Fibroblast of lung (primary cell): ENCODE results near the gene ASPDH. TPM values are rescaled to one million over a fixed set of nuclear protein-coding genes. Genes with fewer than 3 reads are reported as not detected.

Experiments
- DNase-seq, 2 donors: peaks; one replicate each; pipeline versions ENCODE4 v3.0.0 to v3.0.0-alpha.2; 2010; ENCODE audit warnings: low read depth in 2 of 2
- H2AFZ ChIP-seq: 2 replicates; pipeline ENCODE4 v1.5.1; 2012; ENCODE audit warnings: low read length, control low read depth, inconsistent platforms
- H3K27ac ChIP-seq: 2 replicates; pipeline ENCODE4 v1.5.1; 2011; ENCODE audit warnings: low read length, control low read depth; ENCODE audit not compliant: insufficient read depth
- H3K27me3 ChIP-seq: 2 replicates; pipeline ENCODE4 v1.5.1; 2011; ENCODE audit warnings: mild to moderate bottlenecking, low read length; ENCODE audit not compliant: control insufficient read depth, insufficient read depth
- H3K36me3 ChIP-seq: 2 replicates; pipeline ENCODE4 v1.5.1; 2011; ENCODE audit warnings: low read length; ENCODE audit not compliant: control insufficient read depth, insufficient read depth
- H3K4me1 ChIP-seq: 2 replicates; pipeline ENCODE4 v1.5.1; 2011; ENCODE audit warnings: low read length; ENCODE audit not compliant: control insufficient read depth, insufficient read depth; ENCODE audit errors: extremely low read depth
- H3K4me2 ChIP-seq: 2 replicates; pipeline ENCODE4 v1.5.1; 2011; ENCODE audit warnings: low read length, control low read depth; ENCODE audit not compliant: insufficient read depth; ENCODE audit errors: extremely low read depth
- H3K4me3 ChIP-seq, 4 experiments: fragments of 200-600 bp in 1 of 4; sonication (generic) in 1 of 4; replicated peaks in 1 of 4; 2 replicates each; pipeline ENCODE4 v1.5.1; 2011 to 2016; ENCODE audit warnings: low read length in 4 of 4, low read depth in 3 of 4, mild to moderate bottlenecking in 3 of 4, control low read depth in 2 of 4, inconsistent platforms in 1 of 4, mixed read lengths in 1 of 4; ENCODE audit not compliant: insufficient read depth in 1 of 4; ENCODE audit errors: control extremely low read depth in 1 of 4
- H3K79me2 ChIP-seq: 2 replicates; pipeline ENCODE4 v1.5.1; 2012; ENCODE audit warnings: mild to moderate bottlenecking, low read length, inconsistent platforms; ENCODE audit not compliant: control insufficient read depth, insufficient read depth
- H3K9ac ChIP-seq: 2 replicates; pipeline ENCODE4 v1.5.1; 2011; ENCODE audit warnings: mild to moderate bottlenecking, low read length, control low read depth; ENCODE audit not compliant: insufficient read depth
- H3K9me3 ChIP-seq: 2 replicates; pipeline ENCODE4 v1.5.1; 2012; ENCODE audit warnings: low read depth, low read length; ENCODE audit not compliant: control insufficient read depth, insufficient read depth
- H4K20me1 ChIP-seq: 2 replicates; pipeline ENCODE4 v1.5.1; 2011; ENCODE audit warnings: low read length; ENCODE audit not compliant: control insufficient read depth, insufficient read depth; ENCODE audit errors: extremely low read depth
- CTCF ChIP-seq, 2 donors: IDR thresholded peaks in 1 of 2; conservative IDR thresholded peaks in 1 of 2; 1 replicate in 1 of 2; 2 replicates in 1 of 2; pipeline ENCODE4 v1.5.1; 2011 to 2012; ENCODE audit warnings: low read length in 2 of 2, control low read depth in 1 of 2, inconsistent platforms in 1 of 2, low read depth in 1 of 2, mild to moderate bottlenecking in 1 of 2
- EZH2 ChIP-seq: IDR thresholded peaks from 2 replicates; pipeline ENCODE4 v1.5.1; 2012; ENCODE audit warnings: low read length, control low read depth, mild to moderate bottlenecking; ENCODE audit errors: missing control alignments
- polyA plus RNA-seq, 2 donors: library from polyadenylated mRNA; depleted of rRNA in 1 of 2; stranded (reverse) in 1 of 2; unstranded in 1 of 2; fragments of >200 nt; gene quantifications; 2 replicates each; pipeline ENCODE4 v1.2.1, GENCODE V29; 2011 to 2012; ENCODE audit warnings: missing spikeins in 1 of 2
- total RNA-seq: library from RNA; depleted of rRNA; stranded (reverse); fragments of >200 nt; gene quantifications from 2 replicates; pipeline ENCODE4 v1.2.1, GENCODE V29; 2014

Gene ASPDH
- total and polyA plus RNA-seq, 2 donors (not counting 1 experiment from before 2014, with no cell fraction given), result not detected

- Histone ChIP-seq H4K20me1 (no peaks in the 10 kb centered on the region), H3K36me3 (no peaks in the 10 kb centered on the region), H3K79me2 (no peaks in the 10 kb centered on the region), H3K9ac (no peak overlapping the region), H3K4me2 (no peak overlapping the region), H3K4me3 (no peak overlapping the region), H3K27me3 (peaks cover 27% of the 10 kb centered on the region), H2AFZ (no peak overlapping the region), H3K27ac (no peak overlapping the region), H3K4me1 (no peaks in the 10 kb centered on the region), H3K9me3 (no peaks in the 10 kb centered on the region)
- TF ChIP-seq EZH2, result no peak
- no peak for TF ChIP-seq CTCF (conservative IDR thresholded peaks at IDR 0.05 in 1 of 2, IDR thresholded peaks at IDR 0.05 in 1 of 2; ENCODE audit: low read depth in 1 of 2, low read length in 2 of 2)
- no peak for DNase-seq
These were observed 23.3 kb downstream of the ASPDH start for GRCh38 chr19:50490411-50490811.

GRCh38 chr19:50489461-50490011, 24.2 kb downstream of the ASPDH start:
- H3K79me2 ChIP-seq, result no peaks in the 10 kb centered on the region
- no peak overlapping the region for H3K4me2 ChIP-seq
- no peaks in the 10 kb centered on the region for H3K9me3 ChIP-seq
- H3K27me3 ChIP-seq, result peaks cover 27% of the 10 kb centered on the region
- no peaks in the 10 kb centered on the region for H4K20me1 ChIP-seq
- no peaks in the 10 kb centered on the region for H3K4me1 ChIP-seq
- DNase-seq, result no peak
- no peak overlapping the region for H3K4me3 ChIP-seq
- no peak overlapping the region for H2AFZ ChIP-seq
- no peak for TF ChIP-seq EZH2
- no peak for TF ChIP-seq CTCF (conservative IDR thresholded peaks at IDR 0.05 in 1 of 2, IDR thresholded peaks at IDR 0.05 in 1 of 2; ENCODE audit: low read depth in 1 of 2, low read length in 2 of 2)
- H3K36me3 ChIP-seq, result no peaks in the 10 kb centered on the region
- H3K9ac ChIP-seq, result no peak overlapping the region
- no peak overlapping the region for H3K27ac ChIP-seq

- peaks cover 27% of the 10 kb centered on the region for H3K27me3 ChIP-seq
- H3K4me3 ChIP-seq, result no peak overlapping the region
- TF ChIP-seq CTCF (conservative IDR thresholded peaks at IDR 0.05 in 1 of 2, IDR thresholded peaks at IDR 0.05 in 1 of 2; ENCODE audit: low read depth in 1 of 2, low read length in 2 of 2) (no peak), EZH2 (no peak)
- H3K9me3 ChIP-seq, result no peaks in the 10 kb centered on the region
- H2AFZ ChIP-seq, result no peak overlapping the region
- H4K20me1 ChIP-seq, result no peaks in the 10 kb centered on the region
- H3K79me2 ChIP-seq, result no peaks in the 10 kb centered on the region
- H3K9ac ChIP-seq, result no peak overlapping the region
- no peaks in the 10 kb centered on the region for H3K36me3 ChIP-seq
- no peak overlapping the region for H3K27ac ChIP-seq
- no peak for DNase-seq
- no peak overlapping the region for H3K4me2 ChIP-seq
- H3K4me1 ChIP-seq, result no peaks in the 10 kb centered on the region
These were observed 25.1 kb downstream of the ASPDH start for GRCh38 chr19:50488389-50489194.
